HepG2 (cell line): Measurements from ENCODE around the gene SMTNL1. TPM values are rescaled to one million over a fixed set of nuclear protein-coding genes. Genes with fewer than 3 reads are reported as not detected.

ENCODE experiments used
- AGO2 ChIP-seq: fragments of 200-400 bp; formaldehyde crosslinking; optimal IDR thresholded peaks from 2 replicates; pipeline ENCODE3; 2017; ENCODE audit warnings: mild to moderate bottlenecking, low read depth, low read length, moderate library complexity
- EED ChIP-seq: sonication (generic); formaldehyde crosslinking; IDR thresholded peaks from 2 replicates; pipeline ENCODE4 v1.5.0; 2020; ENCODE audit warnings: mild to moderate bottlenecking, missing genetic modification reagents
- ETV6 ChIP-seq: sonication (generic); formaldehyde crosslinking; conservative IDR thresholded peaks from 2 replicates; pipeline ENCODE4 v1.4.0; 2020; ENCODE audit warnings: missing genetic modification reagents
- GATA4 ChIP-seq: sonication (generic); IDR thresholded peaks from 2 replicates; pipeline ENCODE4 v1.6.1; 2016; ENCODE audit warnings: antibody characterized with exemption, low read depth, borderline replicate concordance
- HDAC2 ChIP-seq: sonication (generic); formaldehyde crosslinking; IDR thresholded peaks from 2 replicates; pipeline ENCODE4 v1.4.0; 2020; ENCODE audit warnings: missing genetic modification reagents
- HNRNPH1 ChIP-seq: fragments of 200-400 bp; formaldehyde crosslinking; optimal IDR thresholded peaks from 2 replicates; pipeline ENCODE3; 2017; ENCODE audit warnings: mild to moderate bottlenecking, low read depth, low read length
- MIER2 ChIP-seq: IDR thresholded peaks from 2 replicates; pipeline ENCODE4 v1.6.1; 2016; ENCODE audit warnings: missing biosample characterization, missing genetic modification reagents
- MNT ChIP-seq: fragments of 450-650 bp; IDR thresholded peaks from 2 replicates; pipeline ENCODE4 v1.6.1; 2016
- MXI1 ChIP-seq: IDR thresholded peaks from 3 replicates; pipeline ENCODE4 v1.6.1; 2012; ENCODE audit warnings: low read depth, low read length, inconsistent platforms, borderline replicate concordance
- POLR2AphosphoS2 ChIP-seq: IDR thresholded peaks from 2 replicates; pipeline ENCODE4 v1.6.1; 2011; ENCODE audit warnings: low read depth, low read length, improper control_type of control experiment
- POLR2AphosphoS5 ChIP-seq: IDR thresholded peaks from 2 replicates; pipeline ENCODE4 v1.6.1; 2012; ENCODE audit warnings: low read depth, low read length
- SAFB2 ChIP-seq: sonication (generic); formaldehyde crosslinking; IDR thresholded peaks from 2 replicates; pipeline ENCODE4 v1.5.1; 2020; ENCODE audit warnings: missing genetic modification reagents, low read depth, mild to moderate bottlenecking, borderline replicate concordance
- SCMH1 ChIP-seq: sonication (generic); formaldehyde crosslinking; IDR thresholded peaks from 2 replicates; pipeline ENCODE4 v1.9.0; 2021; ENCODE audit warnings: missing genetic modification reagents, mild to moderate bottlenecking, borderline replicate concordance
- SP140L ChIP-seq: sonication (generic); formaldehyde crosslinking; IDR thresholded peaks from 2 replicates; pipeline ENCODE4 v1.4.0; 2020; ENCODE audit warnings: missing genetic modification reagents, borderline replicate concordance
- ZBTB21 ChIP-seq: sonication (generic); formaldehyde crosslinking; IDR thresholded peaks from 2 replicates; pipeline ENCODE4 v1.4.0; 2020; ENCODE audit warnings: missing genetic modification reagents
- ZFP36 ChIP-seq: fragments of 150-350 bp; IDR thresholded peaks from 2 replicates; pipeline ENCODE4 v1.6.1; 2018; ENCODE audit warnings: borderline replicate concordance, low read length, low read depth; ENCODE audit not compliant: partially characterized antibody
- ZNF280B ChIP-seq: sonication (generic); formaldehyde crosslinking; IDR thresholded peaks from 2 replicates; pipeline ENCODE4 v1.5.0; 2020; ENCODE audit warnings: missing genetic modification reagents, mild to moderate bottlenecking, borderline replicate concordance
- ZNF331 ChIP-seq: sonication (generic); formaldehyde crosslinking; IDR thresholded peaks from 2 replicates; pipeline ENCODE4 v1.4.0; 2020; ENCODE audit warnings: missing genetic modification reagents
- ZNF607 ChIP-seq: sonication (generic); formaldehyde crosslinking; IDR thresholded peaks from 2 replicates; pipeline ENCODE4 v1.5.1; 2020; ENCODE audit warnings: missing genetic modification reagents, mild to moderate bottlenecking, borderline replicate concordance
- ZNF652 ChIP-seq: IDR thresholded peaks from 2 replicates; pipeline ENCODE4 v1.6.1; 2016; ENCODE audit warnings: low read depth, borderline replicate concordance
- ZNF674 ChIP-seq: sonication (generic); formaldehyde crosslinking; IDR thresholded peaks from 2 replicates; pipeline ENCODE4 v1.5.0; 2020; ENCODE audit warnings: low read depth, mild to moderate bottlenecking, missing genetic modification reagents
- ZNF7 ChIP-seq: IDR thresholded peaks from 2 replicates; pipeline ENCODE4 v1.6.1; 2016; ENCODE audit warnings: missing biosample characterization, missing genetic modification reagents
- ZSCAN20 ChIP-seq: sonication (generic); formaldehyde crosslinking; IDR thresholded peaks from 2 replicates; pipeline ENCODE4 v1.4.0; 2020; ENCODE audit warnings: missing genetic modification reagents, mild to moderate bottlenecking, borderline replicate concordance
- polyA plus RNA-seq, 8 experiments: library from polyadenylated mRNA; depleted of rRNA in 3 of 8; stranded (reverse) in 7 of 8; unstranded in 1 of 8; fragments of >200 nt; fragmentation: Illumina TruSeq in 4 of 8; extraction: Trizol in 4 of 8; gene quantifications; 2 replicates each; pipeline versions ENCODE4 v1.2.1 to v1.2.3, GENCODE V29; 2011 to 2016; ENCODE audit warnings: low read depth in 4 of 8, missing spikeins in 1 of 8, mixed read lengths in 1 of 8; ENCODE audit not compliant: insufficient read depth in 1 of 8
- total RNA-seq, 5 experiments: library from RNA; depleted of rRNA; stranded (reverse); fragments of >200 nt; fragmentation: Illumina TruSeq; extraction: Trizol; gene quantifications; 2 replicates each; pipeline ENCODE4 v1.2.3, GENCODE V29; 2016; ENCODE audit warnings: low read depth in 1 of 5
- TF ChIP-seq, protein P1 (sequence below): sonication (generic); formaldehyde crosslinking; IDR thresholded peaks from 2 replicates; pipeline ENCODE4 v1.8.1; 2023; ENCODE audit warnings: mild to moderate bottlenecking, inconsistent platforms, moderate library complexity, missing genetic modification reagents, borderline replicate concordance
- TF ChIP-seq, protein P2 (sequence below): IDR thresholded peaks from 2 replicates; pipeline ENCODE4 v1.6.1; 2016; ENCODE audit warnings: control low read depth

SMTNL1 gene
- total and polyA plus RNA-seq, 2 of the 13 experiments (the other 11 are each of a cell fraction or from before 2014, with no cell fraction given), result 0.04 TPM; not detected in 1

- TF ChIP-seq, protein P1, sequence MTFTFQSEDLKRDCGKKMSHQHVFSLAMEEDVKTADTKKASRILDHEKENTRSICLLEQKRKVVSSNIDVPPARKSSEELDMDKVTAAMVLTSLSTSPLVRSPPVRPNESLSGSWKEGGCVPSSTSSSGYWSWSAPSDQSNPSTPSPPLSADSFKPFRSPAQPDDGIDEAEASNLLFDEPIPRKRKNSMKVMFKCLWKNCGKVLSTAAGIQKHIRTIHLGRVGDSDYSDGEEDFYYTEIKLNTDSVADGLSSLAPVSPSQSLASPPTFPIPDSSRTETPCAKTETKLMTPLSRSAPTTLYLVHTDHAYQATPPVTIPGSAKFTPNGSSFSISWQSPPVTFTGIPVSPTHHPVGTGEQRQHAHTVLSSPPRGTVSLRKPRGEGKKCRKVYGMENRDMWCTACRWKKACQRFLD (CRISPR knock-in tag), result no peak
- TF ChIP-seq MIER2, result no peak
- no peak for TF ChIP-seq ZNF652 (CRISPR knock-in tag)
- no peak for TF ChIP-seq ZNF674 (CRISPR knock-in tag)
- no peak for TF ChIP-seq HNRNPH1
- TF ChIP-seq EED (CRISPR knock-in tag), result no peak
- TF ChIP-seq MNT, result no peak
- TF ChIP-seq, protein P2, sequence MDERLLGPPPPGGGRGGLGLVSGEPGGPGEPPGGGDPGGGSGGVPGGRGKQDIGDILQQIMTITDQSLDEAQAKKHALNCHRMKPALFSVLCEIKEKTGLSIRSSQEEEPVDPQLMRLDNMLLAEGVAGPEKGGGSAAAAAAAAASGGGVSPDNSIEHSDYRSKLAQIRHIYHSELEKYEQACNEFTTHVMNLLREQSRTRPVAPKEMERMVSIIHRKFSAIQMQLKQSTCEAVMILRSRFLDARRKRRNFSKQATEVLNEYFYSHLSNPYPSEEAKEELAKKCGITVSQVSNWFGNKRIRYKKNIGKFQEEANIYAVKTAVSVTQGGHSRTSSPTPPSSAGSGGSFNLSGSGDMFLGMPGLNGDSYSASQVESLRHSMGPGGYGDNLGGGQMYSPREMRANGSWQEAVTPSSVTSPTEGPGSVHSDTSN (CRISPR knock-in tag), result no peak
- TF ChIP-seq POLR2AphosphoS5, result no peak
- TF ChIP-seq ZNF607 (CRISPR knock-in tag), result no peak
- TF ChIP-seq SP140L (CRISPR knock-in tag), result no peak
- no peak for TF ChIP-seq POLR2AphosphoS2
- TF ChIP-seq HDAC2 (CRISPR knock-in tag), result no peak
- no peak for TF ChIP-seq AGO2
- no peak for TF ChIP-seq ETV6
- no peak for TF ChIP-seq ZSCAN20
- TF ChIP-seq GATA4, result no peak
- TF ChIP-seq ZBTB21 (CRISPR knock-in tag), result no peak
- no peak for TF ChIP-seq SAFB2 (CRISPR knock-in tag)
- TF ChIP-seq ZNF7, result no peak
- TF ChIP-seq SCMH1 (CRISPR knock-in tag), result no peak
- TF ChIP-seq ZNF331 (CRISPR knock-in tag), result no peak
- TF ChIP-seq ZNF280B, result peak; percentile 13; the same call in 1 of the 2 replicates
- TF ChIP-seq MXI1, result peak; percentile 44; the same call in 1 of the 3 replicates
- no peak for TF ChIP-seq ZFP36
These were observed 30.3 kb downstream of the SMTNL1 start, which contains the start of gene UBE2L6 (continued) for GRCh38 chr11:57567515-57568329.
